Panc1 (cell line): ENCODE data around the gene CSTF1.

ENCODE experiments used
- SIN3A ChIP-seq: IDR thresholded peaks from 2 replicates; pipeline ENCODE4 v1.6.1; 2012; ENCODE audit warnings: low read depth, mild to moderate bottlenecking, low read length, moderate library complexity, borderline replicate concordance; ENCODE audit not compliant: insufficient read depth
- TCF7L2 ChIP-seq: IDR thresholded peaks from 2 replicates; pipeline ENCODE4 v1.6.1; 2011; ENCODE audit warnings: mild to moderate bottlenecking, low read depth, low read length, inconsistent platforms
- TF ChIP-seq, protein P1 (sequence below): fragments of 450-650 bp; IDR thresholded peaks from 2 replicates; pipeline ENCODE4 v1.5.1; 2017; ENCODE audit warnings: mild to moderate bottlenecking

DNA sequence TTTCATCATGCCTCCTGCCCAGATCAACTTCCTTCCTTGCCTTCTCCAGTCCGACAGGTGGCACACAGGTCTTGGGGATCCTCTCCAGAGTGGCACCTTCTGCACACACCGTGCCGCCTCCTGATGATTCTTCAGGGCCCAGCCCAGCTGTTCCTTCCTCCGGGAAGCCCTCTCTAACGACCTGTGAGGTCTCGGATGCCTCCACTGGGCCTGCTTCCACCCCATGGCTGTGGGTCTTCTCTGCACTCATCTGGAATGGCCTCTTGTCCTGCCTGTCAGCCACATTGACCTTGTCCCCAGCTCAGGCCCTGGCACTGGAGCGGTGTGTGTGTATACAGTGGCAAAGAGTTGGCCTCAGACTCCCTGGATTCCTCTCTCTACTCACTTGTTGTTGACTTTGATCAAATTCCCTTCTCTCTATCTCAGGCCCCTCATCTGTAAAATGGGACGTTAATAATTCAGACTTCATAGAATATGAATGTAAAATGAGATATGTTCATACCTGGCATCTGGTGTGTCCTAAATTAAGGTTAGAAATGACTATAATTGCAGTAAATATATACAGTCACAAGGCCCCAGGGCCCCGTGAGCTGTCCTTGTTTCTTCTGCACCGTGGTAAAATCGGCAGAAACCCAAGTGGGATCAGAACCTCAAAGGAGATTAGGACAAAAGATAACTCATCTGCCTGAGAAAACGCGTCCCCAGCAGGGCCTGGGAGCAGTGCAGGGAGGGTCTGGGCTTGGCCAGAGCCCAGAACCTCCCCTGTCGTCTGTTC, 32.1 kb upstream of the CSTF1 start:
- TF ChIP-seq, protein P1, sequence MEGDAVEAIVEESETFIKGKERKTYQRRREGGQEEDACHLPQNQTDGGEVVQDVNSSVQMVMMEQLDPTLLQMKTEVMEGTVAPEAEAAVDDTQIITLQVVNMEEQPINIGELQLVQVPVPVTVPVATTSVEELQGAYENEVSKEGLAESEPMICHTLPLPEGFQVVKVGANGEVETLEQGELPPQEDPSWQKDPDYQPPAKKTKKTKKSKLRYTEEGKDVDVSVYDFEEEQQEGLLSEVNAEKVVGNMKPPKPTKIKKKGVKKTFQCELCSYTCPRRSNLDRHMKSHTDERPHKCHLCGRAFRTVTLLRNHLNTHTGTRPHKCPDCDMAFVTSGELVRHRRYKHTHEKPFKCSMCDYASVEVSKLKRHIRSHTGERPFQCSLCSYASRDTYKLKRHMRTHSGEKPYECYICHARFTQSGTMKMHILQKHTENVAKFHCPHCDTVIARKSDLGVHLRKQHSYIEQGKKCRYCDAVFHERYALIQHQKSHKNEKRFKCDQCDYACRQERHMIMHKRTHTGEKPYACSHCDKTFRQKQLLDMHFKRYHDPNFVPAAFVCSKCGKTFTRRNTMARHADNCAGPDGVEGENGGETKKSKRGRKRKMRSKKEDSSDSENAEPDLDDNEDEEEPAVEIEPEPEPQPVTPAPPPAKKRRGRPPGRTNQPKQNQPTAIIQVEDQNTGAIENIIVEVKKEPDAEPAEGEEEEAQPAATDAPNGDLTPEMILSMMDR = no peak
- no peak for TF ChIP-seq TCF7L2
- no peak for TF ChIP-seq SIN3A
